HG03439 (cell line): ENCODE results near the gene ARID1B.
"Not testable (repeated sequence)": the region's sequence is repeated elsewhere in the genome, so short reads cannot be mapped to it uniquely, and the experiment has no call there.

Source experiments
- ATAC-seq: cut with Tn5 transposase; IDR thresholded peaks from one replicate; pipeline ENCODE4 v1.9.1; 2021; ENCODE audit warnings: mild to moderate bottlenecking, moderate library complexity; ENCODE audit not compliant: unreplicated experiment

Gene ARID1B

DNA sequence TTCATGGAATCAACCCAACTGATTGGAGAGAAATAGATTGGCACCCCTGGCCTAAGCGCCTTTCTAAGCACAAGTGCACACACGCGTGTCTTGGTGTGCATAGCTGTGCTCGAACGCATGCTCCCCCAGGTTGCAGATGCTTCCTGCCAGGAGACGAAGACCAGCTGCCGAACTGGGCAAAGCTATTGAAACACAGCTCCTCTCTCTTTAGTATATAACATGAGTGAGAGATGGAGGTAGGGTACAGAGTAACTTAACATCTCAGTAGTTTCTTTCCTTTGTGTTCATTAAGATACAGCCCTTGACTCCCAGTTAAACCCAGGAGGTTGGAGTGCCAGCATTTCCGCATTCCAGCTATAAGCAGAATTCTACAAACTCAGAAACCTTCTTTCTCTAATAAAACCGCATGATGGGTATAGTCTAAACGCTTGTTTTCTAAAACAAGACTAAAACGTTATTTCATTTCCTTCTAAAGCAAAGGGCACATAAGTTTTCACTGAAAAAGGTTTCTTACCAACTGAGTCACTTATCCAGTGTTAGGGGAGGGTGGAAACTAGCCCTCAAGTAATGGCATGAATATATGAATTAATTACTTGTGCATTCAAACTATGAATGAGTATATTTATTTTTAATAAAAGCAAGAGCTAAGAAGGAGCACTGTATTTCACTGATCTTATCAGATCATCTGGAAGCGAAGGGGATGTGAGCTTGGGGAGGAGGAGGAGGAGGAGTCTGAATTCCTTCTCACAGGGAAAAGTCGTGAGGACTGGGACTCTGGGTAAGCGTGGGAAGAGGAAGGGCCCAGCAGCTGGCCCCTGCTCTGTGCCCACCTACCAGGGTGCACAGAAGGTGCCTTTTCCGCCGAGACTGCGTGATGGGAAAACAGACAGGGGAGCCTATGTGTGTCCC is 367.0 kb downstream of the ARID1B start:
- no peak for ATAC-seq

DNA sequence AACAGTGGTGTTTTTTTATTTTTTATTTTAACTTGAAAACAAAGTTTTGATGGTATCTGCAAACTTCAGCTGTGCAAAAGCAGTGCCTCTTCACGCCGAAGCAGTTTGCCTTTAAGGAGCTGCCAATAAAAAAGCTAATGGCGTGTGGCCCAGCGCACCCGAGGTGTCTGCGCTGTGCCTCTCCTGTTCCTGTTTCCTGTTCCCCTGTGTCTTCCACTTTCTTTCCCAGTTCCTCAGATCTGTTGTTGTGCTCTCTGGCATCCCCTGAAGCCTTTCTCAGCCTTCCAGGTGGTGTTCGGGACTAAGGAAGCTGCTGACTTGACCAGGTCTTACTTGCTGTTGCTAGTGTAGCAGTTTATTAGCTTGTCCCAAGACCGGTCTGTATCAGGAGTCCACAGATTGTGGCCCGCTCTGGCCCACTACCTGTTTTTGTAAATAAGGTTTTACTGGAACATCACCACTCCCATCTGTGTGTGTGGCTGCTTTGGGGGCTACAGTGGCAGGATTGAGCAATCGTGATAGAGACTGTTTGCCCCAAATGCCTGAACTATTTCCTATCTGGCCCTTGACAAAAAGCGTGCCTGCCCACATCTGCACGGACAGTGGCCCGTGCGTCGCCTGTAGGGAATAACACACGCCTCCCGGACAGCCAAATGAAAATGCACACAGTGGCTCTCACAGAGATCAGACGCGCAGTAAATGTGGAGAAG is 367.8 kb downstream of the ARID1B start:
- no peak for ATAC-seq

DNA sequence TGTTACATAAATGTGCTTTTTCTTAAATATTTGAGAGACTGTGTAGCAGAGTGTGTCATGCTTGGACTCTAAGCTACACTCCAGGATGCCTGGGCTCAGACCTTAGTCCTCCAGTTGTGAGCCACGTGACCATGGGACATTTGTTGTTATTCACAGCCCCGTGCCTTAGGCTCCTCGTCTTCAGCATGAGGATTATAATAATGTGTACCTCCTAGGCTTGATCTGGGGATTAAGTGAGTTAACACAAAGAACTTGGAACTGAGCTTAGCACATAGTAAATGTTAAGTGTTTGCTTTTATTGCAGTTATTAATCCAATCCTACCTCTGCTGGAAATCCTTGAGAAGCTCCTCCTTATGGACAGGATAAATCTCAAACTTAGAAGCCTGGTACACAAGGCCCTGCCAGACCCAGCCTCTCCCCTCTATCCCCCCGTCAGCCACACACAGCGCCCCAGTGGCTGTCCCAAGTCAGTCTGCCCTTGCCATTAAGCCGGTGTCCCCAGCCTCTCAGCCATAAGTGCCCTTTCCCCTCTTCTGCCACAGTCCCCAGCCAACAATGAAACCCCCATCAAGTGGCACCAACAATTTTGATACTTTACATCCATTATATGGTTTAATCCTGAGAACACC is 368.6 kb downstream of the ARID1B start:
- no peak for ATAC-seq

DNA sequence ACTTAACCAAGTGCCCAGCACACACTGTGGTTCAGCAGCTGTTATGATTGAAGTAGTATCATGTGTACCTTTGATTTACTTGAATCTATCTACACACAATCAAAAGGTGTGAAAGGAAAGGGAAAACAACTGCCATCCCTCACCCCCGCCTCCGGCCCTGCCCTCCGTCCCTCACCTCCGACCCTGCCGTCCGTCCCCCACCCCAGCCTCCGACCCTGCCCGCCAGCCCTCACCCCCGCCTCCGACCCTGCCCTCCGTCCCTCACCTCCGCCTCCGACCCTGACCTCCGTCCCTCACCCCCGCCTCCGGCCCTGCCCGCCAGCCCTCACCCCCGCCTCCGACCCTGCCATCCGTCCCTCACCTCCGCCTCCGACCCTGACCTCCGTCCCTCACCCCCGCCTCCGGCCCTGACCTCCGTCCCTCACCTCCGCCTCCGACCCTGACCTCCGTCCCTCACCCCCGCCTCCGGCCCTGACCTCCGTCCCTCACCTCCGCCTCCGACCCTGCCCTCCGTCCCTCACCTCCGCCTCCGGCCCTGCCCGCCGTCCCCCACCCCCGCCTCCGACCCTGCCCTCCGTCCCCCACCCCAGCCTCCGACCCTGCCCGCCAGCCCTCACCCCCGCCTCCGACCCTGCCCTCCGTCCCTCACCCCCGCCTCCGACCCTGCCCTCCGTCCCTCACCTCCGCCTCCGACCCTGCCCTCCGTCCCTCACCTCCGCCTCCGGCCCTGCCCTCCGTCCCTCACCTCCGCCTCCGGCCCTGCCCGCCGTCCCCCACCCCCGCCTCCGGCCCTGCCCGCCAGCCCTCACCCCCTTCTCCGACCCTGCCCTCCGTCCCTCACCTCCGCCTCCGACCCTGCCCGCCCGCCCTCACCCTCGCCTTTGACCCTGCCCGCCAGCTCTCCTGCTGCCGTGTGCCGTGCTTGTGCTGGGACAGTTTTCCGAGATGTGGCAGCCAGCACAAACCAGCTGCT is 370.2 kb downstream of the ARID1B start:
- not testable (repeated sequence) for ATAC-seq

DNA sequence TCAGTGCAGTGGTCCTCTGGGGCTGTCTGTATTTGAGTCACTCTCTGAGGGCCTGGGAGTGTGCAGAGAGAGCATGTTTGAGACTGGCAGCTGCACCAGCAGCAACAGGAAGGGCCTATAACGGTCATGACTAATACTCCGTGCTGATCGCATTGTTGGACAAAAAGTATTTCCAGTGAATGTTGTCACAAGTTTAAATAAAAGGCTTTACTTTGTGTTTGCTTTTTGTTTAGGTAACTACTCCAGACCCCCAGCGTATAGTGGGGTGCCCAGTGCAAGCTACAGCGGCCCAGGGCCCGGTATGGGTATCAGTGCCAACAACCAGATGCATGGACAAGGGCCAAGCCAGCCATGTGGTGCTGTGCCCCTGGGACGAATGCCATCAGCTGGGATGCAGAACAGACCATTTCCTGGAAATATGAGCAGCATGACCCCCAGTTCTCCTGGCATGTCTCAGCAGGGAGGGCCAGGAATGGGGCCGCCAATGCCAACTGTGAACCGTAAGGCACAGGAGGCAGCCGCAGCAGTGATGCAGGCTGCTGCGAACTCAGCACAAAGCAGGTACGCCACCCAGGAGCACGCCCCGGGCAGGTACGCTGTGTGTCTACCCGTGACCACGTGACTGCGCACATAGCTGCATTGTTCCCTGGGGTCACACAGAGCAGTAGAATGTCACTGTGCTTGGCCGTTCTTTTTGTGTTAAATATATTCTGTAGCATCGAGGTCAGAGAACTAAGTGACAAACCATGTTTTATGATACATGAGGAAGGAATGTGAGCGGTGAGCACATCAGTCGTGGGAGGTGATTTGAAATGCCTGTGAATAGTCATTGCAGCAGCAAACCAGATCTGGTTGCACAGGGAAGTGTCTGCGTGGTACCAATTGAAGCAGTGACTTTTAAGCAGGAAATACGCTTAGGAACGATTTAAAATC is 371.5 kb downstream of the ARID1B start:
- no peak for ATAC-seq

DNA sequence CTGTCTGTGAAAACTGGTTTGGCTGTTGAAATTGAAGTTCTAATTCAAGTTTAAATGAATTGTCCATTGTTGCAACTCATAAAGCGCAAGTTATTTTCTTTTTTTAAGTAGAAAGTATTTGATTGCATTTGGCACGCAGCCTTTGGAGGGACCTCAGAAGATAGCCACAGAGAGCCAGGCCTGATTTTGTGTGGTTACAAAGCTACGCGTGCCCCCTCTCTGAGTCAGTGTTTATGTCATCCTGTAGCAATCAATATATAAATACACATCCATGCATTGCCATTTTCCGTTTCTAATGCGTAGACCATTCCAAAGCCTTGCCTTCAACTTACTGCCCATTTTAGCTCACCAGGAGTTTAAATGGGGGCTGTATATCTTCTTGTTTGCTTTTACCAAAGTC is 372.9 kb downstream of the ARID1B start:
- no peak for ATAC-seq

DNA sequence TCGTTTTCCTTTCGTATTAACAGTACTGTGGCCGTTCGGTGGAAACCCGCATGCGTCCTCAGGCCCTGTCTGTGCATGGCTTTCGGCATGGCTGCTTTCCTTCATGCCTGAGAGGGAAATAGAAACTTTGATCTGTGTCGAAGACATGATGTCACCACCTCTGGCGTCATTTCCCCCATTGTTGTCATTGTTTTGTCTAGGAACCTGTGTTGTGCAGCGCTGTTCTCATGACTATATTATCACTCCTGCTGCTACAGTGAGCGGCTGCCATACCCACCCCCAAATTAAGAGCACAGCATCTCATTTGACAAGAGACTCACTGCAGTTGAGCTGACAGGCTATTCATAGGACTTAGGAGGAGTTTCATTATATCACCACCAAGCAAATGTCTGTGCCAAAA is 373.9 kb downstream of the ARID1B start:
- ATAC-seq: no peak

DNA sequence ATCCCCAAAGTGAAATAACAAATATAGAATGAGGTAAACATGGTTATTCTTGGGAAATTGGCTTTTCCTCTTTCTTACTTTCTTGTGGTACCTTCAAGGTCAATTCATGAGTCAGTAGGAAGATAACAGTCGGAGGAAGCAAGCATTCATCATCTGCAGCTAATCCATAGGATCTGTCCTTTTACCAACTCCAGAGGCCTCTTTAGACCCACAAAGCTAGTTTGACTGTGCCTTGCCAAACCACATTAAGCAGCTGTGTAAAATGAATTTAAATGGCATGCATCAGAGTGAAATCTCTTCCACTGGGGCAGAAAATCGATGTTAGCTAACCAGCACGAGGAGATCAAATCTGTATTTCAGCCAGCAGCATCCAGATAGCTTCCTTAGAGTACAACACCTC is 374.8 kb downstream of the ARID1B start:
- ATAC-seq: no peak

DNA sequence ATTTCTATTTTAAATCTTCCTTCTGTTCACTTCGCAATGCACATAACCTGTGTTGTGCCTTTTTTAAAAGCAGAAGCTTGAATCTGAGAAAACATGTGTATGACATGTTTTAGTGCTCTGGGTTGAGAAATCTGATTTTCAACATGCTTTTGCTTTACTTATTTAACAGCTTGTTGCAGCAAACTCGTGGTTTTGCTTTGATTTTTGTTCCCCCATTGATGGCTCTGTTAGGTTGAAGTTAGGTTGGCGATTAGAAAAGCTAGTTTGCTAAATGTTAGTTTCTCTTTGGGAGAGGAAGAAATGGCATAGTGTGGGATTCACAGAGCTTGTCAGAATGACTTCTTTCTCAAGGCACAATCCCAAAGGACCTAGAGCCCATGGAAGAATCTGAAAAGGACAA is 375.4 kb downstream of the ARID1B start:
- no peak for ATAC-seq

DNA sequence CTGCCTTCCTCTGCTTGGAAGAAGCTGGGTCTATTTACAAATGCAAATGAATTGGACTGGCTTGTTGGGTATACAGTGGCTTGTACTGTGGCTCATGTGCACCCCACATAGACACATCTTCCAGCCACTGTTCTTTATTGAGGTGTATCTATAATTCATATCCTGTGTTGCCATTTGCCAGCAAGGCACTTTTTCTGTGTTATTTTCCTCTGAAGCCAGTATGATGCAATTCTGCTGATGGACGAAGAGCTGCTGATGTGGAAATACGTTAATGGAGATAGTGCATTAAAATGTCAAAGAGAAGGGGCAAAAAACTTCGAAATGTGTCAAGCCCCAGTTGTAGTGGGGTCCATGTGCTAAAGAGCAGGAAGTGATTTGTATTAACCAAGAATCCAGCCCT is 378.6 kb downstream of the ARID1B start:
- ATAC-seq: no peak

DNA sequence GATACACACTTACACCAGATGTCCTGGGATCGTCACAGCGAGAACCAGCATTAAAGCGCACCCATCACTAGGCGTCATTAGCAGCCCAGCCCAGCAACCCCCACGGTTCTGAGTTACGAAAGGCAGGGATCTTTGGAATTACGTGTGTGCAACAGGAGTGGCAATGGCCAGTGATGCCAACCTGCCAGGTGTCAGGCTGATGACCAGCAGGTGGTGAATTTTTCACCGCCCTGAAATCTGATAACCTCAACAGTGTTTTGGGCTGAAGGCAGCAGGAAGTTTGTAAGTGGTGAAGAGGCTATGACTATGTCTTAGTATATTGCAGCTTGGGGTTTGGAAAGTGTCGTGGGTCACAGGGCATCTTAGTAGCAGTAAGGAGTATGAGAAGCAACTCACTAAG is 380.1 kb downstream of the ARID1B start:
- ATAC-seq: no peak

DNA sequence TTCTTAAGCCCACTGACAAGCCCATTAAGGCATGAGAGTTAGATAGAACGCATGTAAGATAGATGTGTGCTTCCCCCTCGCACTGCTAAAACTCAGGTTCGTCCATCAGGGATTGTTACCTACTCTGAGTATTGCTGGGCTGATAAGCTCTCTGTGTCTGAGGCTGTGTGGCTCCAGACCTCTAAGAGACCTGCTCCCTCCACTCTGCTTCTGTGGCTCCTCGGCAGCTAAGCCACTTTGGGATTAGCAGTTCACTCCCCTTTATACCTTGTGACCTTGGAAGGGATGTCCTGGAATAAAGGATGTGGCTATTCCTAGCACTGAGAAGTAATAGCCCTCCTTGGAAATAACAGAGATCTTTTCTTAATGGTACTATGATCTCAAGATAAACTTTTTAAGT is 381.3 kb downstream of the ARID1B start:
- no peak for ATAC-seq

DNA sequence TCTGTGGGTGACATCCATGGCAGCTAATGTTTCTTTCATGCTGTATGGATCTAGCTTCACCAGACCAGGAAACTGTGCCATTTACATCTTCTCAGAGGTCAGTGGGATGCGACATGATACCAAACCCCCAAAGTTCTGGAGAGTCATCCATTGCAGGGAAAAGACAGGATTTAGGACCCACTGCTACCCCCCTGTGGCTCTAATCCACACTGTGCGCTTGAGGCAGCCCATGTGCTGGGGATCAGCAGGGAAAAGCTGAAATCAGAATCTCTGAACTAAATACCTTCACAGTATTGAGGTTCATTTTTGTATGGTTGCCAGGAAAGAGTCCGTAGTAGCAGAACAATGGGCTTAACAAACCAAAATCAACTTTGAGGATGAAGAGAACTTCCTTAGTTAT is 381.7 kb downstream of the ARID1B start:
- ATAC-seq: no peak

DNA sequence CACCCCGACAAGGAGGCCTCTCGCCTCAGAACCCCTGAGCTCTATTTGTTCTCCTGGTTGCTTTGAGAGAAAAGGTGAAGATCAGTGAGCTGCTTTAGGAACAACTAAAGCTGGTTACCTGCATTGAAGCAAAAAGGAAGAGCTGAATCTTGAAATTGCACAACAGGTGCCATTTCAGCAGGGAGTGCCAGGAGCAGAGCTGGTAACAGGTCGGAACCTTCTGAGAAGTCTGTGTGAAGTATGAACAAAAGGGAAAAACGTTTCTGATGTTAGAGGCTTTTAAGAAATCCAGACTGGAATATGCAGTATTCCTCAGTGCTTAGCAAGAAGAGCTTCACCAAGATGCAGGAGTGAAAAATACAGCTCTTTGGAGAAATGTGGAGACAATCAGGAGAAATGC is 382.2 kb downstream of the ARID1B start:
- no peak for ATAC-seq

DNA sequence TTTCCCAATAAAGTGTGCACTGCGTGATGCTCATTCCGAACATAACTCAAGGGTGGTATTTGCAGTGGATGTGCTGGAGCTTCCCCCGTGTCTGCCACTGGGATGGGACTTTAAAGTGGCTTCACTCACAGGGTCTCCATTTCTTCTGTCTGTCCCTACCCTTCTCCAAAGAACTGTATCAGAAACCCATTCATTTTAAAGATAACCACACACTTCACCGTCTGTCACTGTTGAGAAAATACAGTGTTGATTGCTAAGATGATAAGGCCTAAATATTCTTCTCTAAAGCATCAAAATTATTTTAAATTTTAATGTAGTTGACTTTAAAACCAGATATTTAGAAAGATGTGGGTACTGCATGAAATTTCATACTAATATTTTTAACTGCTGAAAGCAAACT is 384.7 kb downstream of the ARID1B start:
- no peak for ATAC-seq

DNA sequence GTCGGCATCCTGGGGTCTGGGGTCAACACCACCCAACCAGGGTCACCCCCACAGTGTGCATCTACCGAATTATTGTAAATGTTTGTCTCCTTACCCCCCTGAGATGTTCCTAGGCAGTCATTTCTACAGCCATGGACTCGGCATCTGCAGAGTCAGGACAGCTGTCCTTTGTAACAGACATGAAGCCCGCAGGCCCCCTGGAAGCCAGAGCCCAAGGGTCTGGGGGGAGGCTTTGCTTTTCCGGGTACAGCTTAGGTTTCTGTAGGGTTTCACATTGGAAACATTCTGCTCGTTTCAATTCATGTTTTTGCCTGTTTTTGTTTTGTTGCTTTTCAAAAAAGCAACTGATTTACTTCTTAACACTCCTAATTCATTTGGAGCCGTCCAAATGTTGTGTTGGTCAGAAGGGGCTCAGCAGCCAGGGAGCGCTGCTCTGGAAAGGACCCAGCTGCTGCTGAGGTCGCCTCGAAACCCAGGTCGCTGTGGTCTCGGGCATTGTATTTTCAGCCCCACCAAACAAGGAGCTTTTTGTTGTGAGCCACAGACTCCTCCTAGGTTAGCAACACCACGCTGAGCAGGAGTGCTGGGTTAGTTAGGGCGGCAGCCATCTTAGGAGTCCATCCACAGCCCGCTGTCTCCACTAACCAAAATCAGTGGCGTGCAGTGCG is 385.7 kb downstream of the ARID1B start:
- ATAC-seq: no peak

DNA sequence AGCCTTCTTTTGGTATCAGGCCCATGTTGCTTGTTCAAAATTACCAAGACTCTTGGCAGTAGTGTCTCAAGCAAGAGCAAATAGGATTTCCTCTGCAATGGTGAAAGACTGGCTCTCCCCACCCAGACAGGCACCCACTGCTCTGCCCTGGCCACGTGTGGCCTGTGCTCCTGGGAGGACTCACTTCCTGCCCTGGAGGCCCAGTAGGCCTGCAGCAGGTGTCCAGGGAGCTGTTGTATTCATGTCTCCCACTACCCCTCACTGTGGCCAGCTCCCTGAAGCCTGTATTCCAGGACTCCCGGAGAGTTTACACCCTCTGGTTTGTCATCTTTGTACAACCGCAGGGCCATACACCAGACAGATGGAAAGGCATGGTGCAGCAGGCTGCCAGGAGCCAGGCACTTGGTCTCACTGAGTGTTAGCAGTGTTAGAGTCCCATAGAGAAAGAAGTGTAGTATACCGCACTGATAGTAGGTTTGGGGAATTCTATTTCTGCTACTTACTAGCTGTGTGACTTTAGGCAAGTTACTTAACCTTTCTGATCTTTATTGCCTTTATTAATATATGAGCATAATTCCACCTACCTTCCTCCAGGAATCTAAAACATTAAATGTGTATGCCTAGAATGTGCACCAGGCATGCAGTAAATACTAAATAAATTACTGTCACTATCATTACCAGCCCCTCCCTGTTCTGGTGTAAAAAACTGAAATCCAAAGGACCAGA is 386.4 kb downstream of the ARID1B start:
- ATAC-seq: no peak

DNA sequence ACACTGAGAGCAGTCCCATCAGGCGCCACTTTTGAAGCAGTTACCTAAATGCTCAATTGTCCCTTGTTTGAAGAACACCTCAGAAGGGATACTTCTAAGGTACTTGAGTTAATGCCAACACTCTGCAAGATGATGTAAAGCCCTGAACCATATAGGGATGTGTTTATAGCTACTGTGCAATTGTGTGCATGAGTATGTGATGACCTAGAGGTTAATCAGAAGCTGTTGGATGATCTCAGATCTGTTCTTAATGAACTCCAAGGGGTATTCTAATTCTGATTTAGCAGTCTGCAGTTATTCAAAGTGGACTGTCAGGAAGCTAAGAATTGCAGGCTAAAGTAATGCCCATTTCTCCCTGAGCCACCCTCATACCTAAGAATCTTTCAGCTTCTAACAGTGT is 387.8 kb downstream of the ARID1B start:
- ATAC-seq: no peak
